ENCODE data around the gene KLHL35. TPM values are rescaled to one million over a fixed set of nuclear protein-coding genes. Genes with fewer than 3 reads are reported as not detected.

KLHL35 gene
- total and polyA plus RNA-seq, 2 donors from 2014 or later = 0.26 to 1.8 TPM

DNA sequence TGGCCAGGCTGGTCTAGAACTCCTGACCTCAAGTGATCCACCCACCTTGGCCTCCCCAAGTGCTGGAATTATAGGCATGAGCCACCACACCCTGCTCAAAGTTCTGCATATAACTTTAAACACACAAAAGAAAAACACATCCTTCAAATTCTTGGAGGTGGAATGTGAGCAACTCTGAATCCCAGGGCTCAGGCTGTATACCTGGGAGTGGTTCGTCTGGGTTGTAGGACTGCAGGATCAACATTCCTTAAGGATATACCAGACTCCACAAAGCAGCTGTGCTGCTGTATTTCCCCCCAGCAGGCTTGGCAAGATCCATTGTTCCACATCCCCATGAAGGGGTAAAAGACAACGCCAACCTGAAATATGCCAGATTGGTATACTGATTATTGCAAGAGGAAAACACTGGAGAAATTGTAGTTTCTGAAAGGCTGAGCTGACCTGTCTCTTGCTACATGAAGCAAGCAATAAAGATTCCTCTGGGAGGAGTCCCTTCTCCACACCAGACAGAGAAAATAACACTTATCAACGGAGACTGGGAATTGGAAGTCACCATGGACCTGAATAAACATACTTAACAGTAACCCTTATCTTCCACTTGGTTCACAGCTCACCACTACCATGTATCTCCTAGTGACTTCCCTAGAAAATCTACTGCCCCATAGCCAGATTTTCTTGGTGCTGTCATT is 45.9 kb downstream of the KLHL35 start:
- no peak for DNase-seq
- FAIRE-seq = no peak
- Histone ChIP-seq H3K27ac (ENCODE audit: low read depth in 2 of 2, low read length in 2 of 2) (no peak overlapping the region), H3K9me3 (ENCODE audit: control insufficient read depth in 2 of 3, insufficient read depth in 1 of 3, low read length in 3 of 3) (no peaks in the 10 kb centered on the region), H3K4me1 (ENCODE audit: control insufficient read depth in 2 of 3, insufficient read depth in 2 of 3, low read depth in 1 of 3, low read length in 3 of 3) (peaks cover 0 to 3% (median 0%) of the 10 kb centered on the region in 3 donors), H3K36me3 (ENCODE audit: control insufficient read depth in 2 of 3, insufficient read depth in 3 of 3, low read length in 3 of 3) (no peaks in the 10 kb centered on the region), H3K4me3 (ENCODE audit: low read length in 3 of 3) (no peak overlapping the region), H3K27me3 (ENCODE audit: control insufficient read depth, insufficient read depth, low read length) (no peaks in the 10 kb centered on the region), H3K9ac (ENCODE audit: low read length in 3 of 3) (no peak overlapping the region)
- intact Hi-C loops (cut with DNase I) = loop anchor here (10.0 kb wide), 1 partner anchor 52 kb away; no protein-coding TSS in a partner anchor
- TF ChIP-seq, protein P1, sequence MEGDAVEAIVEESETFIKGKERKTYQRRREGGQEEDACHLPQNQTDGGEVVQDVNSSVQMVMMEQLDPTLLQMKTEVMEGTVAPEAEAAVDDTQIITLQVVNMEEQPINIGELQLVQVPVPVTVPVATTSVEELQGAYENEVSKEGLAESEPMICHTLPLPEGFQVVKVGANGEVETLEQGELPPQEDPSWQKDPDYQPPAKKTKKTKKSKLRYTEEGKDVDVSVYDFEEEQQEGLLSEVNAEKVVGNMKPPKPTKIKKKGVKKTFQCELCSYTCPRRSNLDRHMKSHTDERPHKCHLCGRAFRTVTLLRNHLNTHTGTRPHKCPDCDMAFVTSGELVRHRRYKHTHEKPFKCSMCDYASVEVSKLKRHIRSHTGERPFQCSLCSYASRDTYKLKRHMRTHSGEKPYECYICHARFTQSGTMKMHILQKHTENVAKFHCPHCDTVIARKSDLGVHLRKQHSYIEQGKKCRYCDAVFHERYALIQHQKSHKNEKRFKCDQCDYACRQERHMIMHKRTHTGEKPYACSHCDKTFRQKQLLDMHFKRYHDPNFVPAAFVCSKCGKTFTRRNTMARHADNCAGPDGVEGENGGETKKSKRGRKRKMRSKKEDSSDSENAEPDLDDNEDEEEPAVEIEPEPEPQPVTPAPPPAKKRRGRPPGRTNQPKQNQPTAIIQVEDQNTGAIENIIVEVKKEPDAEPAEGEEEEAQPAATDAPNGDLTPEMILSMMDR (IDR thresholded peaks at IDR 0.05; ENCODE audit: borderline replicate concordance, extremely low read depth, insufficient read depth) = no peak

DNA sequence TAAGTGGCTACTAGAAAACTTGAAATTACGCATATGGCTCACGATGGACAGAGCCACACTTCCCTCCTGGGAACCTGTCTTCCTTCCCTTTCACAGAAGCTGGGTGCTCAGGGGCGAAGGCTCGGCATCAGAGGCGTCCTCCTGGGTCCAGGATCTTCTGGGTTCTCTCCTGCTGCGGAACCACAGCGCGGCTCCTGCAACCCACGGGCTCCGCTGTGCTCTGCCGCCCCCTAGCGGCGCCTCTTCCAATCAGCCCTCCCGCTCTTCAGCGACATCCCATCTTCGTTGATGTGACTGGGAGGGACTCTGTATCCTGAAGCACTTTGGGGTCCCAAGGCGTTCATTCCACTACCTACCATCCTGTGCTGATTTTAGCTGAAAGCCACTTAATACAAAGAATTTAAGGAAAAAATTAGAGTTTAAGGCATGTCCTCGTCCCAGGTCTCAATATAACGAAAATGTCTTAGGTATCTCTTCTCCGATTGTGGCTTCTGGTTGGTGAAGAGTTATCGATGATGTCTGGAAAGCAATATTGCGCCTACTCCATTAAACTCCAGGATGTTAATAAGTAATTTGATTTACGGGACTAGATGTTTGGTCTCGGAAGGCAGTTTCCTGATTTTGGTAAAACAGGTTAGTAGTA is 48.4 kb downstream of the KLHL35 start:
- H3K9ac ChIP-seq (ENCODE audit: low read length in 3 of 3) = no peak overlapping the region
- intact Hi-C loops (cut with DNase I) = loop anchor here (5.0 to 10.0 kb wide), 2 partner anchors 50 to 107 kb away; no protein-coding TSS in a partner anchor
- no peaks in the 10 kb centered on the region for H3K9me3 ChIP-seq (ENCODE audit: control insufficient read depth in 2 of 3, insufficient read depth in 1 of 3, low read length in 3 of 3)
- H3K27ac ChIP-seq (ENCODE audit: low read depth in 2 of 2, low read length in 2 of 2) = no peak overlapping the region
- TF ChIP-seq, protein P1 (IDR thresholded peaks at IDR 0.05; ENCODE audit: borderline replicate concordance, extremely low read depth, insufficient read depth) = peak; percentile 99
- FAIRE-seq (no peak), DNase-seq (peak; percentile 65 to 90 (median 80))
- no peak overlapping the region for H3K4me3 ChIP-seq (ENCODE audit: low read length in 3 of 3)
- H3K4me1 ChIP-seq (ENCODE audit: control insufficient read depth in 2 of 3, insufficient read depth in 2 of 3, low read depth in 1 of 3, low read length in 3 of 3) = peaks cover 0 to 3% (median 0%) of the 10 kb centered on the region in 3 donors
- no peaks in the 10 kb centered on the region for H3K36me3 ChIP-seq (ENCODE audit: control insufficient read depth in 2 of 3, insufficient read depth in 3 of 3, low read length in 3 of 3)
- H3K27me3 ChIP-seq (ENCODE audit: control insufficient read depth, insufficient read depth, low read length) = no peaks in the 10 kb centered on the region

DNA sequence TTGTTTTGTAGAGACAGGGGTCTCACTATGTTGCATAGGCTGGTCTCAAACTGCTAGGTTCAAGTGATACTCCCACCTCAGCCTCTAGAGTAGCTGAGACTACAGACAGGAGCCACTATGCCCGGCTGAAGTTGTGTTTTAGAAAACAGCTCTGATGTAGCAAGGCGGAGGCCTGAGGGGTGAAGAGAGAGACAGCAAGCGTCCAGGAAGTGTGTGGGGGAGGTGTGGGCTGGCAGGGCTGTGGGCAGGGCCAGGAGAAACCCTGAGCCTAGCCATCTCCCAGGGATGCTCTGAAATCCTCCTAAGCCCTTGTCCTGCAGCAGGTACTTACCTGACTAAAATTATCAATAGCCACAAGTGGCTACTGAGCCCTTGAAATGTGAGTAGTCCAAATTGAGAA is 49.8 kb downstream of the KLHL35 start:
- H3K27ac ChIP-seq (ENCODE audit: low read depth in 2 of 2, low read length in 2 of 2) = no peak overlapping the region
- intact Hi-C loops (cut with DNase I) = loop anchor here (5.0 to 10.0 kb wide), 2 partner anchors 48 to 106 kb away; no protein-coding TSS in a partner anchor
- no peak overlapping the region for H3K9ac ChIP-seq (ENCODE audit: low read length in 3 of 3)
- H3K9me3 ChIP-seq (ENCODE audit: control insufficient read depth in 2 of 3, insufficient read depth in 1 of 3, low read length in 3 of 3) = no peaks in the 10 kb centered on the region
- no peaks in the 10 kb centered on the region for H3K36me3 ChIP-seq (ENCODE audit: control insufficient read depth in 2 of 3, insufficient read depth in 3 of 3, low read length in 3 of 3)
- FAIRE-seq (no peak), DNase-seq (no peak)
- H3K27me3 ChIP-seq (ENCODE audit: control insufficient read depth, insufficient read depth, low read length) = no peaks in the 10 kb centered on the region
- no peaks in the 10 kb centered on the region for H3K4me1 ChIP-seq (ENCODE audit: control insufficient read depth in 2 of 3, insufficient read depth in 2 of 3, low read depth in 1 of 3, low read length in 3 of 3)
- TF ChIP-seq, protein P1 (IDR thresholded peaks at IDR 0.05; ENCODE audit: borderline replicate concordance, extremely low read depth, insufficient read depth) = no peak
- no peak overlapping the region for H3K4me3 ChIP-seq (ENCODE audit: low read length in 3 of 3)
